ENCODE measurements around the gene ACOX3.
"Not testable (repeated sequence)": the region's sequence is repeated elsewhere in the genome, so short reads cannot be mapped to it uniquely, and the experiment has no call there.

ACOX3 gene

DNA sequence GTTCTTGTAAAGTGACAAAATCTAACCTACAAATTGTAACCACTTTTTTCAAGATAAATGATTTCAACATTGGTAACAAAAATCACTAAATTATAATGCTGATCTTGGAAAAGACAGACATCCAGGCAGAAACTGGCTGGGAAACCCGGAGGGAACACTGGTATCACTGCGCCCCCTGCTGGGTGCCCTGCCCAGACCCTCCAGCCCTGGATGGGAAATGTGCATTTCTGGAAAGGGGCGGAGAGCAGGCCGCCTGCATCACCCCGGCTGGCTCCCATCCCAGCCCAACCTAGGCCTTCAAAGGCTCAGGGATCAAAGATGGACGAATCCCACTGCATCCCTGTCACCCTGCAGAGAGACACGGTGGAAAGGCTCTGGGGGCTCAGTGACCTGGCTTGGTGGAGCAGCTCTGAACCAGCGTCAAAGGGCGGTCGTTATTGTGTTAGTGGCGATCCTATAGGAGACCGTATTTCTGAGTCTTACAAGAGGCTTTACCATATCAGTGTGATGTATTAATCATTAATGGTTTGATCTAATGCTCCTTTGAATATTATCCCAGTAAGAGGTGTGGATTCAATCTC, 37.3 kb downstream of the ACOX3 start:
- DNase-seq: peak; percentile 15

- no peak for DNase-seq
Measured at GRCh38 chr4:8402640-8403039, 37.9 kb downstream of the ACOX3 start.

- no peak for DNase-seq
Measured at GRCh38 chr4:8402181-8402597, 38.3 kb downstream of the ACOX3 start.

DNA sequence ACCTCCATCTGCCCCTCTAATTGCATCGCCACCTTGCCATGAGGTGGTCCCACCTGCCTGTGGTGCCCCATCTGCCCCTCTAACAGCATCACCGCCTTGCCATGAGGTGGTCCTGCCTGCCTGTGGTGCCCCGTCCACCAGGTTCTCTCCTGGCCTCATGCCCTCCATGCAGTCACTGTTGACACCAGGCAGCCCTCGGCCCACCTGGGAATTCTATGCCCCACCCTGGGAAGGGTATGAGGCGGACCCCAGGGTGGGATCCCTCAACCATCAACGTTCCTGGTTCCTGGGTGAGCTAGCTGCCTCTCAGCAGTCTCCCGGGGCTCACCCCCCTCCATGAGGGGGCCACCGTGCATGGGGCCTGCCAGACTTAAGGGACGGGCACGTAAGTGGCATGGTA, 38.9 kb downstream of the ACOX3 start:
- no peak for DNase-seq

GRCh38 chr4:8400632-8401325, 39.7 kb downstream of the ACOX3 start:
- DNase-seq: no peak

GRCh38 chr4:8399298-8399697, 41.2 kb downstream of the ACOX3 start:
- no peak for DNase-seq

DNA sequence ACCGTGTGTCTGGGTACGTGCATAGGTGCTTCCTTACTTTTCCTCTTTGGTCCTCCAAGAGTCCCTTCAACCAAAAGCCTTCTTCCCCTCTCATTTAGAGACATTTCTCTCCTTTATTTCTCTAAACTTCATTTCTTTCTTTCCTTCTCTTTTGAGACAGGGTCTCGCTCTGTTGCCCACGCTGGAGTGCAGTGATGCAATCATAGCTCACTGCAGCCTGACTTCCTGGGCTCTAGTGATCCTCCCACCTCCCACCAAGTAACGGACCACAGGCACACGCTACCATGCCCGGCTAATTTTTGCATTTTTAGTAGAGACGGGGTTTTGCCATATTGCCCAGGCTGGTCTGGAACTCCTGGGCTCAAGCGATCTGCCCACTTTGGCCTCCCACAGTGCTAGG, 42.2 kb downstream of the ACOX3 start:
- DNase-seq: no peak

DNA sequence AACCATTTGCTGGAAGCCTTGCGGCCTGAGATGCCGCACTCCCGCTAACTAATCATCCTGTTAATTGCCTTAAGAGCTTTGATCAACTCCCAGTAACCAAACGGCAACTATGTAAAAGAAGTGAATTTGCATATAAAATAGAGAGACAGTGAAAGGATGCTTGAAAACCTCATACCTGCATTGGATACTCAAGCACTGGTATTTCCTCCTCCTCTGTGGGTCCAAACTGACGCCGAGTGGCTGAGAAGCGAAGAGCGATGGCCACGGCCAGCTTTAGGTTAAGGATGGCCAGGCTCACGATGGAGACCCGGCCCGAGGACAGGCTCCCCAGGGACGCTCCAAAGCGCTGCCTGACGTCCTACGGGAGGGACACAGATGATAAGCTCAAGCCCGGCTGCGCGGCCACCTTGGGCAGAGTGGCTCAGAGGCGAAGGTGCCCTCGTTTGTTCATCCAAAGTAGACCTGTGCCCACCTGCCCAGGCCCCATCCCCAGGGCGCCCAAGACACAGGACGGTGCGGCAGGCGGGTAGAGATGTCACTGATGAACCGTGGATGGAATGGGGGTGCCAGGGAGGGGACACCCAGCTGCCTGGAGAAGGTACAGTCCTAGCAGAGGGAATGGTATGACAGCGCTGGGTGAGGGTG, 43.6 kb downstream of the ACOX3 start:
- DNase-seq: no peak

- DNase-seq: no peak
Measured at GRCh38 chr4:8395504-8396296, 44.8 kb downstream of the ACOX3 start.

DNA sequence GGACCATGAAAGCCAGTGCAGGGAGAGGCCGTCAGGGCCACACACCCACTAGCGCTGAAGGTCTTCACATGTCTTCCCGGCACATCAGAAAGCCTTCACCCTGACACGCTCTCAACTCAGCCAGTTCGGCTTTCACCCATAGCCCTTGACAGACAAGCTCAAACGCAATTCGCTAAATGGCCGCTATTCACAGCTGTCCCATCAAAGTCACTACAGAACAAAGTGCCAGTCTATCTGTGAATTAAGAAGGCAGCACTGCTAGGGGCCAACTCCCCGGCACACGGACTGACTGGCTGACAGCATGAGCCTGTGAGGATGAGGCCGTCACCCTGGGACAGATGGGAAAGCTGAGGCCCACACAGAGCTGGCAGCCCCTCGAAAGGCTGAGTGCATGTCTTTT, 45.7 kb downstream of the ACOX3 start:
- DNase-seq: no peak

GRCh38 chr4:8394061-8394519, 46.4 kb downstream of the ACOX3 start:
- no peak for DNase-seq

- no peak for DNase-seq
Measured at GRCh38 chr4:8393593-8394038, 46.9 kb downstream of the ACOX3 start.

DNA sequence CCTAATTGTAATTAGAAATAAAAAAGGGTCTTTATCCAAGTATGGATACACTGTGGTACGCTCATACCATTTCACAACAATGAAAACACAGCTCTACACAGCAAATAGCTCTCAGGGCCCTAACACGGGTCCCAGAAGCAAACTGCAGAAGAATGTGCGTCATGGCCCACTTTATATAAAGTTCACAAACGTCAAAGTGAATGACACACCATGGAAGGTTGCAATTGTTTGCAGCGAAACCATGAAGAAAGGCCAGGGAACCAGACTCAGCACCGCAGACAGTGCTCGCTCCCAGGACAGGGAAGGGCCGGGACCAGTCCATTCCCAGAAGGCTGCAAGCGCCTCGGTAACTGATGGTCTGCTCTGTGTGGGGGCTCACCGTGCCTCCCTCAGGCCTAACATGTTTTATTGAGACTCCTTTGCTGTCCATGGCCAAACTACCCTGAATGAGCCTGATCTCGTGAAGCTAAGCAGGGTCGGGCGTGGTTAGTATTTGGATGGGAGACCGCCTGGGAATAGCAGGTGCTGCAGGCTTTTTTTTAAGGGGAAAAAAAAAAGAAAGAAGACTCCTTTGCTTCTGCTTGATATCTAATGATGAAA, 47.8 kb downstream of the ACOX3 start:
- DNase-seq: no peak

GRCh38 chr4:8391972-8392371, 48.6 kb downstream of the ACOX3 start:
- DNase-seq: no peak

GRCh38 chr4:8391071-8391470, 49.5 kb downstream of the ACOX3 start:
- no peak for DNase-seq

DNA sequence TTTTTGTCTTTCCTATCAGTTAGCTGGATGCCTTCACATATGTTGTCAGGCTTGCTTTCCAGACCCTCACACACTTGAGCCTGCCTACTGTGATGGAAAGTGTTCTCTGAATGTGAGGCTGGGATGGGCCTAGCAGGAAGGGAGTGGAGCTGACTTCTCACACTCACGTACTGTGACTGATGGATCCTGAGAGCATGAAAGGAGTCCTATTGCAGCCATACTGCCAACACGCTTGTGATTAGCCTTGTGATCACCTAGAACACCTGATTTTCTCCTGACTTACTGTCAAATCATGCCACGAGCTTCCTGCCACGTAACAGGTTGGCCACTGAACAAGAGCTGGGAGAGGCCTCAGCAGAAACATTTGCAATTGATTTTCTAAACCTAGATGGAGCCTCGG, 49.9 kb downstream of the ACOX3 start:
- no peak for DNase-seq

DNA sequence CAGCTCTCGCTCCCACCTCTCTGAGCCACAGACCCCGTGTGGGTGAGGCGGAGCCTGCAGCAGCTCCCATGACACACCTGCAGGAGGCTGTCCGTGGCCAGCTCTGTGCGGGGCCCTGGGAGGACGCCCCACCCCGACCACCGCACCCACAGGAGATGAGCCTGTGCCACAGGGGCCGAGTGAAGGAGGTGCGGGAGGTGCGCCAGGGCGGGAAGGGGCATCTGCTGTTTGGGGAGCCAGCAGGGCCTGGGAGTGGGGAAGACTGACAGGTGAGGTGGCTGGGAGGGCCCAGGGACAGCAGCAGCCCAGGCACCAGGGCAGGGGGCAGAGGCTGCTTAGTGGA, 52.0 kb downstream of the ACOX3 start:
- no peak for DNase-seq

- DNase-seq: no peak
Measured at GRCh38 chr4:8387615-8388527, 52.7 kb downstream of the ACOX3 start.

GRCh38 chr4:8387194-8387593, 53.3 kb downstream of the ACOX3 start:
- DNase-seq: no peak

GRCh38 chr4:8386731-8387130, 53.8 kb downstream of the ACOX3 start:
- DNase-seq: no peak

GRCh38 chr4:8386131-8386530, 54.4 kb downstream of the ACOX3 start:
- DNase-seq: not testable (repeated sequence)

DNA sequence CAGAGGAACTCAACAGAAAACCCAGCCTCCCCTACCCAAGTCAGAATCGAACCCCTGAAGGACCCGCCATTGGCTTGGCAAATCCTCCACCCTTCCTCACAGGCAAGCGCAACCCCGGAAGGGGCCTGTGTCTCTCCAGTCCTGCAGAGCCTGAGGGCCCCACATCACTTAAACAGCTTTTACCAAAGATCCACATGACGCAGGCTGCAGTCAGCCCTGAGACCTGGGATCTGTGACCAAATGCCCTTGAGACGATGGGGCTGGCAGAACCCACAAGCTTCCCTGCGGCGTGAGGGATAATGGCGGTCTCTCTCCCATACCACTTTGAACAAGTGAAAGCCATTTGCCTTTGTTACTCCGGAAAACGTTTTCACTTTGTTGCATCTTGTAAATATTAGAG, 54.9 kb downstream of the ACOX3 start:
- no peak for DNase-seq
